PC-9 (cell line): ENCODE results near the gene HABP4.

Experiments
- EZH2 ChIP-seq: fragments of 200-600 bp; sonication (generic); IDR thresholded peaks from 2 replicates; pipeline ENCODE4 v1.8.0; 2017; ENCODE audit warnings: antibody characterized with exemption, low read depth
- TF ChIP-seq, protein P1 (sequence below): fragments of 200-600 bp; sonication (generic); conservative IDR thresholded peaks from 2 replicates; pipeline ENCODE4 v1.6.1; 2017; ENCODE audit warnings: mixed run types, antibody characterized with exemption, mild to moderate bottlenecking, moderate library complexity

DNA sequence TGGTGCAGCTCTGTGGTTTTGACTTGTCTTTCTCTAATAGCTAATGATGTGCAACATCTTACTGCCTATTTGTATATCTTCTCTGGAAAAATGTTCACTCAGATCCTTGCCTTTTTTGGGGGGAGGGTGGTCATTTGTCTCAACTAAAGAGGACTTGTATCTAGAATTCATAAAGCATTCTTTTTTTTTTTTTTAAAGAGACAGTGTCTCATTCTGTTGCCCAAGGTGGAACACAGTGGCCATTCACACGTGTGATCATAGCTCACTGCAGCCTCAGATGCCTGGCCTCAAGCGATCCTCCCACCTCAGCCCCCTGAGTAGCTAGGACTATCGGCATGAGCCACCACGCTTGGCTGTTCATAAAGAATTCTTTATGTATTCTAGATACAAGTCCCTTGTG, 33.2 kb downstream of the HABP4 start:
- TF ChIP-seq, protein P1, sequence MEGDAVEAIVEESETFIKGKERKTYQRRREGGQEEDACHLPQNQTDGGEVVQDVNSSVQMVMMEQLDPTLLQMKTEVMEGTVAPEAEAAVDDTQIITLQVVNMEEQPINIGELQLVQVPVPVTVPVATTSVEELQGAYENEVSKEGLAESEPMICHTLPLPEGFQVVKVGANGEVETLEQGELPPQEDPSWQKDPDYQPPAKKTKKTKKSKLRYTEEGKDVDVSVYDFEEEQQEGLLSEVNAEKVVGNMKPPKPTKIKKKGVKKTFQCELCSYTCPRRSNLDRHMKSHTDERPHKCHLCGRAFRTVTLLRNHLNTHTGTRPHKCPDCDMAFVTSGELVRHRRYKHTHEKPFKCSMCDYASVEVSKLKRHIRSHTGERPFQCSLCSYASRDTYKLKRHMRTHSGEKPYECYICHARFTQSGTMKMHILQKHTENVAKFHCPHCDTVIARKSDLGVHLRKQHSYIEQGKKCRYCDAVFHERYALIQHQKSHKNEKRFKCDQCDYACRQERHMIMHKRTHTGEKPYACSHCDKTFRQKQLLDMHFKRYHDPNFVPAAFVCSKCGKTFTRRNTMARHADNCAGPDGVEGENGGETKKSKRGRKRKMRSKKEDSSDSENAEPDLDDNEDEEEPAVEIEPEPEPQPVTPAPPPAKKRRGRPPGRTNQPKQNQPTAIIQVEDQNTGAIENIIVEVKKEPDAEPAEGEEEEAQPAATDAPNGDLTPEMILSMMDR = no peak
- no peak for TF ChIP-seq EZH2
